Ishikawa (cell line): Measurements from ENCODE around the gene CDC23.

ENCODE experiments used
- CEBPB ChIP-seq: IDR thresholded peaks from 2 replicates; pipeline ENCODE4 v1.6.1; 2012
- CREB1 ChIP-seq: IDR thresholded peaks from 2 replicates; pipeline ENCODE4 v1.6.1; 2012; ENCODE audit warnings: low read depth
- EGR1 ChIP-seq: IDR thresholded peaks from 2 replicates; pipeline ENCODE4 v1.6.1; 2012
- EP300 ChIP-seq: IDR thresholded peaks from 2 replicates; pipeline ENCODE4 v1.6.1; 2012; ENCODE audit warnings: borderline replicate concordance
- FOXM1 ChIP-seq: IDR thresholded peaks from 2 replicates; pipeline ENCODE4 v1.6.1; 2012; ENCODE audit warnings: low read depth, borderline replicate concordance
- MAX ChIP-seq: IDR thresholded peaks from 2 replicates; pipeline ENCODE4 v1.6.1; 2012
- NFIC ChIP-seq: IDR thresholded peaks from 2 replicates; pipeline ENCODE4 v1.6.1; 2012
- RAD21 ChIP-seq: IDR thresholded peaks from 2 replicates; pipeline ENCODE4 v1.6.1; 2012; ENCODE audit warnings: low read depth
- REST ChIP-seq: IDR thresholded peaks from 2 replicates; pipeline ENCODE4 v1.6.1; 2012; ENCODE audit warnings: low read depth, mild to moderate bottlenecking
- TAF1 ChIP-seq: IDR thresholded peaks from 2 replicates; pipeline ENCODE4 v1.6.1; 2012; ENCODE audit warnings: low read depth, mild to moderate bottlenecking
- TCF12 ChIP-seq: IDR thresholded peaks from 2 replicates; pipeline ENCODE4 v1.6.1; 2012; ENCODE audit warnings: low read depth
- TEAD4 ChIP-seq: IDR thresholded peaks from 2 replicates; pipeline ENCODE4 v1.6.1; 2012
- USF1 ChIP-seq: IDR thresholded peaks from 2 replicates; pipeline ENCODE4 v1.6.1; 2012
- YY1 ChIP-seq: IDR thresholded peaks from 2 replicates; pipeline ENCODE4 v1.6.1; 2012; ENCODE audit warnings: low read depth
- ZBTB7A ChIP-seq: IDR thresholded peaks from 2 replicates; pipeline ENCODE4 v1.6.1; 2012; ENCODE audit warnings: low read depth

Gene CDC23

GRCh38 chr5:138213161-138214029, at the start of gene CDC23:
CDC23 (minus strand) TSS chr5:138213323; CDS start chr5:138213312, 11 bp downstream.
- TF ChIP-seq ZBTB7A (no peak), YY1 (peak; percentile 98), EGR1 (peak; percentile 32; the same call in 1 of the 2 replicates), RAD21 (no peak), TCF12 (0 out of 2 replicates have a peak, but pooled peaks have one; percentile 23), MAX (no peak), CREB1 (peak; percentile 83), TAF1 (peak; percentile 95)

- TF ChIP-seq TAF1 (no peak), FOXM1 (no peak), CREB1 (no peak), RAD21 (no peak), EGR1 (no peak), USF1 (no peak), MAX (no peak), YY1 (no peak), ZBTB7A (no peak), REST (no peak), CEBPB (no peak), EP300 (no peak), TCF12 (no peak)
Measured at GRCh38 chr5:138258704-138259292, 45.7 kb upstream of the CDC23 start.

GRCh38 chr5:138257583-138257982, 44.5 kb upstream of the CDC23 start:
- no peak for TF ChIP-seq REST
- no peak for TF ChIP-seq CEBPB
- TF ChIP-seq USF1 = no peak

- no peak for TF ChIP-seq NFIC
- no peak for TF ChIP-seq EP300
- TF ChIP-seq YY1 = no peak
- TF ChIP-seq EGR1 = no peak
- no peak for TF ChIP-seq TAF1
- TF ChIP-seq ZBTB7A = no peak
- no peak for TF ChIP-seq USF1
- no peak for TF ChIP-seq RAD21
- no peak for TF ChIP-seq FOXM1
- TF ChIP-seq CREB1 = no peak
- no peak for TF ChIP-seq REST
- TF ChIP-seq CEBPB = no peak
- no peak for TF ChIP-seq MAX
- TF ChIP-seq TEAD4 = no peak
- TF ChIP-seq TCF12 = no peak
Measured at GRCh38 chr5:138252944-138253343, 39.8 kb upstream of the CDC23 start.
